OCI-LY1 (cell line): Measurements from ENCODE around the gene IDH2.

Experiments used
- EZH2 ChIP-seq: fragments of 200-600 bp; sonication (generic), shearing (Covaris generic); IDR thresholded peaks from 2 replicates; pipeline ENCODE4 v1.8.0; 2017; ENCODE audit warnings: borderline replicate concordance, mixed run types, mild to moderate bottlenecking, antibody characterized with exemption, low read length, moderate library complexity, mixed read lengths
- TF ChIP-seq, protein P1 (sequence below): fragments of 200-600 bp; sonication (generic), shearing (Covaris generic); IDR thresholded peaks from 2 replicates; pipeline ENCODE4 v1.5.1; 2017; ENCODE audit warnings: mild to moderate bottlenecking, antibody characterized with exemption, low read length, moderate library complexity, mixed read lengths

DNA sequence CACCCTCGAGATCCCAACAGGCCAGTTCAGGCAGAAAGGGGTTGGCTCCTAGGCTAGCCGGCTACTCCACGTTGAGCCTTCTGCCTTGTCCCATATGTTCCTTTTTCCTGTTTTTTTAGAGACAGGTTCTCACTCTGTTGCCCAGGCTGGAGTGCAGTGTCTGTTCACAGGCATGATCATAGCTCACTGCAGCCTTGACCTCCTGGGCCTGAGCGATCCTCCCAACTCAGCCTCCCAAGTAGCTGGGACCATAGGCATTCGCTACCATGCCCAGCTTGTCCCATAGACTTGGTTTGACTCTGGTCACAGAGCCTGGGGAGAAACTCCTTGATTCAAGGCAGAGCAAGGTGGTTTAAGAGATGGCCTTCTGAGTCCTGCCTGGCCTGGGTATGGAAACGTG lies 68.8 kb downstream of the IDH2 start:
- TF ChIP-seq EZH2: no peak
- TF ChIP-seq, protein P1, sequence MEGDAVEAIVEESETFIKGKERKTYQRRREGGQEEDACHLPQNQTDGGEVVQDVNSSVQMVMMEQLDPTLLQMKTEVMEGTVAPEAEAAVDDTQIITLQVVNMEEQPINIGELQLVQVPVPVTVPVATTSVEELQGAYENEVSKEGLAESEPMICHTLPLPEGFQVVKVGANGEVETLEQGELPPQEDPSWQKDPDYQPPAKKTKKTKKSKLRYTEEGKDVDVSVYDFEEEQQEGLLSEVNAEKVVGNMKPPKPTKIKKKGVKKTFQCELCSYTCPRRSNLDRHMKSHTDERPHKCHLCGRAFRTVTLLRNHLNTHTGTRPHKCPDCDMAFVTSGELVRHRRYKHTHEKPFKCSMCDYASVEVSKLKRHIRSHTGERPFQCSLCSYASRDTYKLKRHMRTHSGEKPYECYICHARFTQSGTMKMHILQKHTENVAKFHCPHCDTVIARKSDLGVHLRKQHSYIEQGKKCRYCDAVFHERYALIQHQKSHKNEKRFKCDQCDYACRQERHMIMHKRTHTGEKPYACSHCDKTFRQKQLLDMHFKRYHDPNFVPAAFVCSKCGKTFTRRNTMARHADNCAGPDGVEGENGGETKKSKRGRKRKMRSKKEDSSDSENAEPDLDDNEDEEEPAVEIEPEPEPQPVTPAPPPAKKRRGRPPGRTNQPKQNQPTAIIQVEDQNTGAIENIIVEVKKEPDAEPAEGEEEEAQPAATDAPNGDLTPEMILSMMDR: no peak
